Activated CD8-positive, alpha-beta memory T cell treated with anti-CD3 and anti-CD28 coated beads, Interleukin-2, amount 50 U/mL, for 24 hours (primary cell): ENCODE results near the gene PTPRH.
"Not testable (repeated sequence)": the region's sequence is repeated elsewhere in the genome, so short reads cannot be mapped to it uniquely, and the experiment has no call there.

Experiments
- DNase-seq: peaks from one replicate; pipeline ENCODE4 v3.0.0-alpha.2; 2020; ENCODE audit errors: extremely low read depth

The PTPRH gene

GRCh38 chr19:55158848-55159749 lies 50.2 kb downstream of the PTPRH start:
- no peak for DNase-seq

DNA sequence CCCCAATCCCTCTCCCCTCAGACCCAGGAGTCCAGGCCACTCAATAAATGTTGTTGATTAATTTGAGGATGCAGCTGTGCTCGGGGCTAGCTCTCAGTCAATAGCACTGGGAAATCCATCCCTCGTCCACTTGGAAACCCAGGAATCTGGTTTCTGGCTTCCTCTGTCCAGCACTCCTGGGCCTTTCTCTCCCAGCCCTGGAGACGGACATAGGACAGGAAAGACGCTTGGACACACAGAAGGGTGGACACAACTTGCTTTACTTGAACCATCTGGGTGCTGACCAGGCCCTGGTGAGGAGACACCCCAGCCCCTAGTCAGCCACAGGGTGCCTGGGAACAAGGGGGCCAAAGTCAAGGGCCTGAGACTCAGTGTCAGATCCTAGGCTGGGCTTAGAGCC lies 50.9 kb downstream of the PTPRH start:
- DNase-seq: no peak

DNA sequence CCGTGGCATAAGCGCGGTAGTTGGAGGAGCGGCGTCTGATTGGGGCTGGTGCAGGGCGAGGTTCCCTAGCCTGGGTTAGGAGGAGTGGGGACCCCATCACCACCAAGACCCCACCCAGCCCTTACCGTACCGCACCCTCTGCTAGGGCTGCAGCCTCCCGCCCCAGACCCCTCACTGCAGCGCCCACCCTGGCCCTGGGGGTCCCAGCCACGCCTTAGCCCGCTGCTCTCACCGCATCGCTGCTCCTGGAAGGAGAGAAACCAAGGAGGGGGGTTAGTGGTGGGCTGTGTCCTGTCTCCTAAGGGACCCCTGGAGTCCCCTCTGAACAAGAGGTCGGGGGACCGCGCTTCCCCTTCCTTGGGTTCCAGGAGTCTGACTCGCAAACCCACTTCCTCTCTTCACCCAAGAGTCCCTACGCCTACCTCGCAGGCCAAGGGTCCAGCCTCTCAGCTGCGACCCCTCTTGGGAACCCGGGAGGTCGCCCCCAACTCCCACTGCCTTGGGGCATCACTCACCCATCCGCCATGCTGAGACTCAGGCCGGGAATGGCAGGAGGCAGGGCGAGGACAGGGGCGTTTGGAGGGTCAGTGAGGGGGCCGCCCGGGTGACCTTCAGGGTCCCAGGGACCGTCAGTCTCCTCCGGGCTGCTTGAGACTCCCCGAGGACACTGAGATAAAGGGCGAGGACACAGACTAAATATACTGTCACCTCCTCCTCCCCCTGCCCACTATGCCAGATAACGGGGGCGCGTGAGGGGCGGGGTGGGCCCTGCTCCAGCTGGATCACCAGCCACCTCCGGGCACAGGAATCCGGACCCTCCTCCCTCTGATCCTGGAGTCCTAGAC lies 52.0 kb downstream of the PTPRH start, which contains the start of gene TNNI3:
TSS of gene TNNI3 (minus strand) at position 669 of the 845 bp plus-strand sequence. CDS start at position 526, 143 bp downstream.
- no peak for DNase-seq

GRCh38 chr19:55156202-55157063 lies 52.9 kb downstream of the PTPRH start:
- no peak for DNase-seq

GRCh38 chr19:55155784-55156183 lies 53.5 kb downstream of the PTPRH start:
- DNase-seq: not testable (repeated sequence)

GRCh38 chr19:55153652-55154264 lies 55.5 kb downstream of the PTPRH start:
- no peak for DNase-seq

GRCh38 chr19:55152017-55152416 lies 57.3 kb downstream of the PTPRH start:
- no peak for DNase-seq

- DNase-seq: no peak
Observed at GRCh38 chr19:55149078-55150003, 60.0 kb downstream of the PTPRH start, which contains the start of gene TNNT1. TNNT1 (minus strand) TSS chr19:55149206; CDS start chr19:55147157, 2,049 bp downstream.

- no peak for DNase-seq
Observed at GRCh38 chr19:55147545-55148251, 61.6 kb downstream of the PTPRH start.

DNA sequence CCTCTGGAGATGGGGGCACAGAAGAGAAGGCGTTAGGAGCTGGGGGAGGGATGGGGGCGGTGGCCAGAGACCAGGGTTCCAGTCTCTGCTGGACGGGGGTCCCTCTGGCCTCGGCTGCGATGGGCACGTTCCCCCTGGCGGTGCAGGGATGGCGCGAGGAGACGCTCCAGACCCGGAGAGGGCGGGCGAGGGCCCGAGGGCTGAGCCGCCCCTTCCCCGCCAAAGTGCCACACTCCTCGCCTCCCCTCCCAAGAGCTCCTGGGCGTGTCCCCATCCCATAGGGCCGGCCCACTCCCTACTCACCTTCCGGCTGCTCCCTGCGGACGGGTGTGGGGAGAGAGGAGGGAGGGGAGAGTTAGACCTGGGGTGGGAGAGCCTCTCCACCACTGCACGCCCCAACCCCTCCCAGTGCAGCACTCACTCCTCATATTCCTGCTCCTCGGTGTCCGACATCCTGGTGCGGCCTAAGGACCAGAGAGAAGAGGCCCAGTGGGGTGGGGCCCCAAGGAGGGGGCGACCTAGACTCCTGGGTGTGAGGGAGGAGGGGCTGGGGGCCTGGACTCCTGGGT lies 62.5 kb downstream of the PTPRH start:
- no peak for DNase-seq

DNA sequence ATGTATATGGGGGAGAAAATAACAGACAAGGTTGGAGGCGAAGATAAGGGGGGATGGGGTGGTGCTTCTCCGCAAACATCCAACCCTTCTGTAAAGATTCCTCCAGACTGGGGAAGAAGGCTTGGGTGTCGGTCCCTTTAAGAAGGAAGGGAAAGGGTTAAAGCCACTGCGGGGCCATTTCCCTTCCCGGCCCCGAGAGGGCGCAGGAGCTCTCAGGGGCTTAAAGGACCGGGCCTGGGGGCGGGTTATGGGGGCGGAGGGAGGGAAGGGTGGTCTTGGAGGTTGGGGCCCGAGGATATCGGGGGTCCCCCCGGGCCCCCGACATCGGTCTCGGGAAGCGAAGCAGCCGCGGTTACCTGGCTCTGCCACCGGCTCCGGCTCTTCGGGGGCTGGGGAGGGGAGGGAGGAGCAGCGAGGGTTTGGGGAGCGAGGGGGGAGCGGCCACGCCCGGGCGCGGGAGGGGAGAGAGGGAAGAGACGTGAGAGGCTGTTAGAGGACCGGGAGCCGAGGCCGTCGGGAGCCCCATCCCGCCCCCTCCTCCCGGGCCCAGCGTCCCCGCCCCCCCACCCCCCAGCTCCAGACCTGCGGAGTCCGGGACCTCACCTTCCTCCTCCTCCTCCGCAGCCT lies 63.1 kb downstream of the PTPRH start:
- DNase-seq: no peak

DNA sequence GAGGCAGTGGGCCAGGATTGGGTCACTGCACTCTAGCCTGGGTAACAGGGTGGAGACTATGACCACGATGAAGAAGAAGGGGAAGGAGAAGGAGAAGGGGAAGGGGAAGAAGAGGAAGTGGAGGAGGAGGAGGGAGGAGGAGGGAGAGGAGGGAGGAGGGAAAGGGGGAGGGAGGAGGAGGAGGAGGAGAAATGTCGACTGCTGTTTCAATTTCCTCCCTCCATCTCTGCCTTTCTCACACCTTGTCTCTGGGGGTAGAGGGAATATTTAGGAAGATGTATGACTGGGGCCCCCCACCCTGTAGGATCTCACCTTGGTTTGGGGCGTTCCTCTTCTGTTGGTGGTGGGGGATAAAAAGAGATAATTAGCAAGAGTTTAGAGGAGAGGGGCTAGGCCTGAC lies 64.1 kb downstream of the PTPRH start:
- DNase-seq: no peak

DNA sequence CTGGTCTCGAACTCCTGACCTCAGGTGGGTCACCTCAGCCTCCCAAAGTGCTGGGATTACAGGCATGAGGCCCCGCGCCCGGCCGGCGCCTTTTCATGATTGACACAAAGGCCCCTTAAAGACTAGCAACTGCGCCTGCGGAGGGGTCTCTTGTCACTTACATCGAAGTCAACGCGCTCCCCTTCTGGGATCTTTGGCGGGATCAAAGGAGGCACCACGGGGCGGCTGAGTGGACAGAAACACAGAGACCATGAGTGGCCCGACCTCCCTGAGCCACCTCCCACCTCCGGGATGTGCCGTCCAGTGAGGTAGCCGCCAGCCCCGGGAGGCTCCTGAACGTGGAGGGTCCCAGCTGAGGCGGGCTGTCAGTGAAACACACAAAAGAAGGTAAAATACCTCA lies 67.6 kb downstream of the PTPRH start:
- DNase-seq: no peak

DNA sequence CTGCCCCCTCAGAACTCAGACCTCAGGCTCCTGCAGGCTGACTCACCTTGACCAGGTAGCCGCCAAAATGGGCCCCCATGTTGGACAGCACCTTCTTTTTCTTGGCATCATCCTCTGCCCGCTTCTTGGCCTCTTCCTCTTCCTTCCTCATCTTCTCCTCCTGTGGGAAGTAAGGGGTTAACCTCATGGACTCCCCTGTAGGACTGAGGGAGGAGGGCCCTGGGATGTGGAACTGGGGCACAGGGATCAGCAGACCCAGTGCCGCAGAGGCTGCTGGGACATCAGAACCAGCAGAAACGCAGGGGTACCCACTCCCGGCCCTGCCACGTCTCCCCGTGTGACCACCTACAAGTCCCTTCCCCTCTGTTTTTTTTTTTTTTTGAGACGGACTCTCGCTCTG lies 71.4 kb downstream of the PTPRH start:
- DNase-seq: no peak

DNA sequence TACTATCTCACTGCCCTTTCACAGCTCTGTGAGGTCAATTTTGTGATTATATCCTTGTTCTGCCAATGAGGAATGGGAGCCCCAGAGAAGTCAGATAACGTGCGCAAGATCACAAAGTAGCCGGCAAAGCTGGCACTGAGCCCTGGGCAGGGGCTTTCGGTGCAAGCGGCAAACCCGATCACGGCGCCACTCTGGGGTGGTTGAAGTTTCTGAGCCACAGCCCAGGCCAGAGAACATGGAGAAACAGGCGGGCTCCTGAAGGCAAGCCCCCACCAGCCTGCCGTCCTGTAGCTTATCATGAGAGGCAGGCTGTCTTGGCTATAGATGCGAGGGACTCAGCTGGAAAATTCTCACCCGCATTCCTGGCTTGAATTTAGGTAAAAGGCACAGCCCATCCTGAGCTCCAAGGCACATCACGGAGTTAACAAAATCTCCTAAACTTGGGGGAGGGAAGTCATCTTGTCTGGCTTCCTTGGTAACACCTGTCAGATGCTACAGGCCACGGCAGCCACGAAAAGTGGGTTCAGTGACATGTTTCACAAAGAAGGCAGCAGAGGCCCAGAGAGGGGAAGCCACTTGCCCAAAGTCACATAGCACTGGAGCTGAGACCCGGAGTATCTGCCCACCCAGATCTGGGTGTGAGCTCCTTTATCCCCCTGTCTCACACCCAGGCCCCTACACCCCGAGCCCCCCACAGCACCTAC lies 72.8 kb downstream of the PTPRH start:
- no peak for DNase-seq

- no peak for DNase-seq
Observed at GRCh38 chr19:55134736-55135135, 74.6 kb downstream of the PTPRH start.

GRCh38 chr19:55133639-55134444 lies 75.5 kb downstream of the PTPRH start:
- DNase-seq: no peak
